ENCODE data around the gene TBCA.
A peak's percentile ranks its signal among the peaks of the same experiment; 100 is the strongest.

The TBCA gene

GRCh38 chr5:77775790-77776553, at the start of gene TBCA:
TSS of gene TBCA (minus strand) at chr5:77776339. CDS start at chr5:77776257, 82 bp downstream.
- DNase-seq: peak; percentile 92

GRCh38 chr5:77824981-77825380, 48.8 kb upstream of the TBCA start:
- no peak for DNase-seq

DNA sequence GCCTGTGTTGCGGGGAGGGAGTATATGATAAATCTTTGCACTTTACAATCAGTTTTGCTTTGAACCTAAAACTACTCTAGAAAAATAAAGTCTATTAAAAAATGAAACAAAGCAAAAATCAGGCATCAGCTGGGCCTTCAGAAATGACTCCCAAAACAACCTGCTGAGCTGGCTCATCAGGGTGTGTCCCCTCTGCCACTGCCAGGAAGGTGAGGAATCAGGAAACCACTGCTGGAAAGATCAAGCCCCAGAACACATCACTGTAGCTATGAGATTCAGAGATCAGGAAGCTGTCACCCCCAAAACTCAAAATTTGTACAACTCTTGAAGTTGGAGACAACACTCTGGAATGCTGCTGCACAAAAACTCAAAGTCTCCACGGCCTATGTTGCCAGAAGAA, 40.5 kb upstream of the TBCA start:
- DNase-seq: no peak

GRCh38 chr5:77812926-77813589, 36.9 kb upstream of the TBCA start:
- no peak for DNase-seq

DNA sequence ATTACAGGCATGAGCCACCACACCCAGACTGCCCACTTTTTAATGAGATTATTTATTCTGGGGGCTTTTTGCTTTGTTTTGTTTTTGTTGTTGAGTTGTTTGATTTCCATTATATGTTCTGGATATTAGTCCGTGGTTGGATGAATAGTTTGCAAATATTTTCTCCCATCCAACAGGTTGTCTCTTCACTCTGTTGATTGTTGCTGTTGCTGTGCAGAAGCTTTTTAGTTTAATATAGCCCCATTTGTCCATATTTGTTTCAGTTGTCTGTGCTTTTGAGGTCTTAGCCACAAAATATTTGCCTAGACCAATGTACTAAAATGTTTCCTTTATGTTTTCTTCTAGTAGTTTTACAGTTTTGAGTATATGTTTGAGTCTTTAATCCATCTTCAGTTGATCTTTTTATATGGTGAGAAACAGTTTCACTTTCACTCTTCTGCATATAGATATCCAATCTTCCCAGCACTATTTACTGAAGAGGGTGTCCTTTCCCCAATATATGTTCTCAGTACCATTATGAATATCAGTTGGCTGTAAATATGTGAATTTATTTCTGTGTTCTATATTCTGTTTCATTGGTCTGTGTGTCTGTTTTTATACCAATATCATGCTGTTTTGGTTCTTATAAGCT, 30.2 kb upstream of the TBCA start:
- DNase-seq: no peak

DNA sequence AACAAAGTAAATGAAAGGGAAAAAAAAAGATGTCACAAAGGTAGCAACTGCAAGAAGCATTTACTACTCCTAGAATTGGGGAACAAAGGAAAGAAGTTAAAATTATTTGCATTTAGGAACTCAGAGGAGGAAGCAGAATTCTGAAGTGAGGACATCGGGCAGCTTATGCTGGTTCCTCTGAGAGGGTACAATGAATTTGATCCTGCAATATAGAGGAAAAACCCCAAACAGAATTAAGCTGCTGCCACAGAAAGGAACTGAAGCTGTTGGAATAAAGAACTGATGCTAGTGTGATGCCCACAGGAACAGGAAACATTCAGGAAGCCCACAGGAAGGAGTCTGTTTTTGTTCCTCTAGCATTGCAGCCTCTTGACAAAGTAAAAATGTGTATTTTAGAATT, 22.3 kb upstream of the TBCA start:
- DNase-seq: peak; percentile 92

DNA sequence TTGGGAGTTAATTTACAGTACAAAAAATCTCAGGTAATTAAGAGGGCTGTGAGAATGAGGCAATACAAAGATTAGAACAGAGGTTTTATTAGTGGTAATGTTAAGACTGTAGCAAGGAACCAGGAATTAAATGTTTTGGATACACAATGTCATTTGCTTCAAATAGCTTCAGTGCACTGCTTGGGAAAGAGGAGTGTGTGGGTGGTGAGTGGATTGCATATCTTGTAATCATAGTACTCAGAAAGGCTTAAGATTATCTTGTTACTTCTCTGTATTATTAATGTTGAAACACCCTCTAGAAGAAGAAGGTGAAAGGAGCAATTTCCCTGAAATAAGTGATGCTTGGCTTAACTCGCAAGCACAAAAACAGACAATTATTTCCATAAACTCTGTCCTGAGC, 21.0 kb upstream of the TBCA start:
- no peak for DNase-seq

GRCh38 chr5:77795846-77796245, 19.7 kb upstream of the TBCA start:
- DNase-seq: no peak

DNA sequence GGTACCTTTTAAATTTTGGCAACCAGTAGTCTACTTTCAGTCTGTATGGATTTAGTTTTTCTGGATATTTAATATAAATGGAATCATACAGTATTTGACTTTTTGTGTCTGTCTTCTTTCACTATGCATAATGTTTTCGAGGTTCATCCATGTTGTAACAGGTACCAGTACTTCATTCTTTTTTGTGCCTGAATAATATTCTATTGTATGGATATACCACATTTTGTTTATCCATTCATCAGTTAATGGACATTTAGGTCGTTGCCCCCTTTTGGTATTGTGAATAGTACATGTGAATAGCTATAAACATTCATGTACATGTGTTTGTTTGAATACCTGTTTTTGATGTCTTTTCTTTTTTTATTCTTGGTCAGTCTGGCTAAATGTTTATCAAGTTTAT, 19.1 kb upstream of the TBCA start:
- DNase-seq: no peak

- DNase-seq: no peak
Measured at GRCh38 chr5:77791926-77792325, 15.8 kb upstream of the TBCA start.

GRCh38 chr5:77791356-77791755, 15.2 kb upstream of the TBCA start:
- DNase-seq: no peak

DNA sequence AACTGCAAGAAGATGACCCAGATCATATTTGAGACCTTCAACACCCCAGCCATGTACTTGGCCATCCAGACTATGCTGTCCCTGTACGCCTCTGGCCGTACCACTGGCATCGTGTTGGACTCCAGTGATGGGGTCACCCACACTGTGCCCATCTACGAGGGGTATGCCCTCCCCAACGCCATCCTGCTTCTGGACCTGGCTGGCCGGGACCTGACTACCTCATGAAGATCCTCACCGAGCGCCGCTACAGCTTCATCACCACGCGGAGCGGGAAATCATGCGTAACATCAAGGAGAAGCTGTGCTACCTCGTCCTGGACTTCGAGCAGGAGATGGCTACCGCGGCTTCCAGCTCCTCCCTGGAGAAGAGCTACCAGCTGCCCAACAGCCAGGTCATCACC, 9.1 kb upstream of the TBCA start:
- no peak for DNase-seq

DNA sequence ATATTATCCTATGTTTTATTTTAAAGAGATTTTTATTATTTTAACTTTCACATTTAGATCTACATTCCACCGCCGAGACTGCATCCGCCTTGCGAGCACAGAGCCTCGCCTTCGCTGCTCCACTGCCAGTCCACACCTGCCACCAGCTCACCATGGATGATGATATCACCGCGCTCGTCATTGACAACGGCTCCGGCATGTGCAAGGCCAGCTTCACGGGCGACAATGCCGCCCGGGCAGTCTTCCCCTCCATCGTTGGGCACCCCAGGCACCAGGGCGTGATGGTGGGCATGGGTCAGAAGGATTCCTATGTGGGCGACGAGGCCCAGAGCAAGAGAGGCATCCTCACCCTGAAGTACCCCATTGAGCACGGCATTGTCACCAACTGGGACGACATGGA, 8.6 kb upstream of the TBCA start:
- no peak for DNase-seq

- no peak for DNase-seq
Measured at GRCh38 chr5:77781076-77781475, 4.9 kb upstream of the TBCA start.

DNA sequence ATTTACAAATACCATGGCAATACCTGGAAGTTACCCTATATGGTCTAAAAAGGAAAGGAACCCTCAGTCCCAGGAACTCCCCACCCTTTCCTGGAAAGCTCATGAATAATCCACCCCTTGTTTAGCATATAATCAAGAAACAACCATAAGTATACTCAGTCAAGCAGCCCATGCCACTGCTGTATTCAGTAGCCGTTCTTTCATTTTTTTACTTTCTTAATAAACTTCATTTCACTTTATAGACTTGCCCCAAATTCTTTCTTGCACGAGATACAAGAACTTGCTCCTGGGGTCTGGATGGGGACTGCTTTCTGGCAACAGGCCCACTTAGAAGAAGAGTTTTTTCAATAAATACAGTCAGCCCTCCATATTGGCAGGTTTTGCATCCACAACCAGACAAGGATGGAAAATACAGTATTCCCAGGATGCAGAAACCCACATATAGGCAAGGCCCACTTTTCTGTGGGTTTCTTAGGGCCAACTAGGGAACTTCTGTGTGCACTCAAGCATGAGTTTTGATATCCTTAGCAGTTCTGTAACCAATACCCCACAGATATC, 2.8 kb upstream of the TBCA start:
- DNase-seq: no peak

GRCh38 chr5:77778398-77778797, 2.3 kb upstream of the TBCA start:
- no peak for DNase-seq

- no peak for DNase-seq
Measured at GRCh38 chr5:77777911-77778310, 1.8 kb upstream of the TBCA start.

GRCh38 chr5:77777281-77777892, 1.2 kb upstream of the TBCA start:
- no peak for DNase-seq

DNA sequence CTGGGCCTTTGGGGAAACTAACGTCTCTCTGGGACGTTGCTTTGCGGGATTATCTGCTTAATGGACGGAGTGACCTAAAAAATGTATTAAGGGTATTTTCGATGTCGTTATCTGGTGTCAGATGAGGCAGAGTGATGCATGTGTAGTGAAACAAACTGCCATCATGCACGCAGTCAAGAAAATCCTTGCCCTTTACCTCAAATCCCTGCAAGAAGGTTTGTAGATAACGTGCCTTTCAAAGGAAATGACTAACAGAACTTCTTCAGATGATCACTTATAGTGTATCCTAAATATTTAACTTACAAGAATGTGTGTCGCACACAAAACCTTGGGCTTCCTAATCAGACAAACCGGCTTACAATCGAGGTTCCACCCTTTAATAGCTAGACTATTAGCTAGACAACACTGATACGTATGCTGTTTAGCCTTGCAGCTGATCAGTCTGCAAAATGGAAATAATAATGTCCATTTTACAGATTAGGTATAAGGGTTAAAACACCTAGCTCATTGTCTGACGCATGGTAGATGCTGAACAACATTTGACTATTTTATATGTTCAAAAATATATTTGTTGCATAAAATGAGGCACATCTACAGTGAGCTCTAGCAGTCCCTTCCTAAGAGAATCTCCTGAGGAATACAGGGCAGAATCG, 541 bp upstream of the TBCA start:
- DNase-seq: no peak

- no peak for DNase-seq
Measured at GRCh38 chr5:77774981-77775789, 954 bp downstream of the TBCA start.

GRCh38 chr5:77773734-77774280, 2.3 kb downstream of the TBCA start:
- DNase-seq: no peak

- DNase-seq: no peak
Measured at GRCh38 chr5:77772729-77773128, 3.4 kb downstream of the TBCA start.

Measured in MV-4-11 (cell line).